ENCODE results near the gene RFNG.
A peak's percentile ranks its signal among the peaks of the same experiment; 100 is the strongest.

RFNG gene

DNA sequence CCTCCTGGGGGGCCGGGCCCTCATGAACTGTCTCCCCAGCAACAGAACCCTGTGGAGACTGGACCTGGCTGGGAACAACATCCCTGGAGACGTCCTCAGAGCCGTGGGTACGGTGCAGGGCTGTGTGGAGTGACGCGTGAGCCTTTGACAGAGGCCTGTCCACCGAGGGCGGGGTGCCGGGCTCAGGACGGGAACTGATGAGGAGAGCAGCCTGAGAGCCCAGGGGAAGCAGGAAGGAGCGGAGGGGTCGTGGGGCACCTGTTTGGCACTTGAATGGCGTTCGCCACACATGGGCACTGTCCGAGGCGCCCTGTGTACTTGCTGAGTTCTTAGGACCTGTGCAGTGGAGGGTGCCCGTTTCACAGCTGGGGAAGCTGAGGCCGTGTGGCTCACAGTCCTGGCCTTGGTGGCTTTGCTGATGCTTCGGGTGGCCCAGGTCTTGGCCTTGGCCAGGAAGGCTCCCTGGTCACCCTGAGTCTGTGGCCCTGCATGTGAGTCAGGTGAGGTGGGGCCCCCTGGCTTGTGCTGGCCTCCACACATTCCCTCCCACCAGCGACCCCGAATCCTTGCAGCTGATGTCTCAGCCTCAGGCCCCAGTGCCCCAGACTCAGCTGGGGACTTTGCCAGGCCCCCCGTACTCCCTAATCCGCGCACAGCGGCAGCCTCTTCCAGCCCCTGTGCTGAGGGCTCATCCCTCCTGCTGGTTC lies 26.1 kb downstream of the RFNG start:
- no peak for DNase-seq (ENCODE audit: low read depth in 3 of 3)

DNA sequence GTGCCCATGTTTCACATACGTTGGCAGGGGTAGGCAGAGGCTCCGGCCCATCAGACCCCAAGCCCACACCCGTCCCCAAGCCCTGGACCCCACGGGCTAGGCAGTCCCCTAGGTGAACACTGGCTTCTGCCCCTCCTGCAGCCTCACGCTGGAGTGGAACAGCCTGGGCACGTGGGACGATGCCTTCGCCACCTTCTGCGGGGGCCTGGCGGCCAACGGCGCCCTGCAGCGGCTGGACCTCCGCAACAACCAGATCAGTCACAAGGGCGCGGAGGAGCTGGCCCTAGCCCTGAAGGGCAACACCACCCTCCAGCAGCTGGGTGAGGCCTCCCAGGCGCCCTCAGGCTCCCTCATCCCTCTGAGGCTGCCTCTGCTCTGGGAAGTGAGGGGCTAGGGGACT lies 26.8 kb downstream of the RFNG start:
- DNase-seq (ENCODE audit: low read depth in 3 of 3) = no peak

DNA sequence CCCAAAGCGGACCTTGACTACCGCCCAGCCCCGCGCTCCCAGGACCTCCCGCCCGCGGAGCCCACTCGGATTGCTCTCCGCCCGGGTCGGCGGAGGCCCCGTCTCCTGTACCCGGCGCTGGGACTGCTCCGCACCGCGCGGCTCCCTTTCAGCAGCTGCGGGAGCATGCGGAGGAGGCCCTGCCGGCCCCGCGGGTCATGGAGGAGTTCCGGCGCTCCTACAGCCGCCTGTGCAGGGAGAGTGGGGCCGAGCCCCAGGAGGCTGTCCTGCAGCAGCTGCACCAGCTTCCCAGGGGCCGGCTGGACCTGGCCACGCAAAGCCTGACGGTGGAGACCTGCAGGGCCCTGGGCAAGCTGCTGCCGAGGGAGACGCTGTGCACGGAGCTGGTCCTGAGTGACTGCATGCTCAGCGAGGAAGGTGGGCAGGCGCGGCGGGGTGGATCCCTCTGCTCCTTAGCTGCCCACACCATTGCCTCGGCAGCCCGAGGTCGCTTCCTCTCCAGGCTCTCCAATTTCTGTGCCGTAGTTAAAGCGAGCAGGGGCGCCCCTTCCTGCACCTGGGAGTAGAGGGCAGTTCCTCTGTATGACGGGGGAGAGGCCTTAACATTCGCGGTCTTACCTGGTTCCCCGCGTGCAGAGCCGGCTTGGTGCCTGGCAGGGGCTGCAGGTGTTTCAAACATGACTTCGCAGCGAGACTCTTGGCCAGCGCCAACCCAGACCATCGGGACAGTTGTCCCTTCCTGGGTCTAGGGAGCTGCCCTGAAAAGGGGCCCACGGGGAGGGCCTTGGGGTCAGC lies 28.0 kb downstream of the RFNG start:
- DNase-seq (ENCODE audit: low read depth in 3 of 3) = no peak

DNA sequence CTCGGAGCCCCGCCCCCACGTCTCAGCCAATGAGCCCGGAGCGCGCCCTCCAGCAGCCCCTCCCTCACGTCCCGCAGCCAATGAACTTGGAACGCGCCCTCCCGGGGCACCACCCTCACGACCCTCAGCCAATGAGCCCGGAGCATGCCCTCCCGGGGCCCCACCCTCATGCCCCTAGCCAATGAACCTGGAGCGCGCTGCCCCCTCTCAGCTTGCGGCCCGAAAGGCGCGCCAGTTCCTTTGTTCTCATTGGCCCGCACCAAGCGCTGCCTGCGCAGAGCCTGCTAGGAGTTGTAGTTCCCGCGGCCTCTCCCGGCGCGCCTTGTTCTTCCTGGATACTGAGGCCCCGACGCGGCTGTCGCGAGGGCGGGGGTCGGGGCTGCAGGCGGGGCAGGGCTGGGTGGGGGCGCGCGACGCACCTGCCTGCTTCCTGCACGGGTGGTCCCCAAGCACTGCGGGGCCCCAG lies 28.6 kb downstream of the RFNG start, which contains the start of gene LRRC45:
Gene LRRC45 (plus strand): TSS at position 325 of the 466 bp plus-strand sequence. CDS start 339 bp downstream, outside the sequence.
- DNase-seq (ENCODE audit: low read depth in 3 of 3) = peak; percentile 100

DNA sequence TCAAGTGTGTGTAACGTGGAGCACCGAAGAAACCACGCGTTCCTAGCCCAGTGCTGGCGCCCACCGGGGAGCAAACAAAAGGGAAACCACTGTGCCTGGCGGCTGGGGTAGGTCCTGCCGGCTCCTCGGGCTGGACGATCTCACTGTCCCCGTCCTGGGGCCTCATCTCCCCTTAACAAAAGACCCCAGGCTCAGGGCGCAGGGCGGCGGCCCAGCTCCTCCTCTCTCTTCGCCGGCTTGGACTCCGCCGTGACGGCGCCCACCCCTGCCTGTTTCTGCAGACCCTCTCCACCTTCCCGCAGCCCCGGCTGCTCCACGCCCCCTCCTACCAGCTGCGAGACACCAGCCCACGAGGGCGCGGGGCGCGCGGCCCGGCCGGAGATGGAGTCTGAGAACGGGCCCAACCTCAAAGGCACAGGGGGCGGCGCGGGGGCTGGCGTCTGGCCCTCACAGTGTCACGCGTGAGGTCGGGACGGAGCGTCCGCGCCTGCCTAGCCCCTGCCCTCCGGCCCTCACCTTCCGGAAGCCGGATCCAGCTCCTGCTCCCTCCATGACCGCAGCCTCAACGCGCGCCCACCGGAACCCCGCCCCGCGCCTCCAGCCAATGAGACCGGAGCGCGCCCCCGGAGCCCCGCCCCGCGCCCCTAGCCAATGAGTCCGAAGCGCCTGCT lies 29.2 kb downstream of the RFNG start, which contains the start of gene CENPX:
Gene CENPX (minus strand): TSS at position 569 of the 671 bp plus-strand sequence. CDS start 17 bp downstream, at position 552.
- no peak for DNase-seq (ENCODE audit: low read depth in 3 of 3)

DNA sequence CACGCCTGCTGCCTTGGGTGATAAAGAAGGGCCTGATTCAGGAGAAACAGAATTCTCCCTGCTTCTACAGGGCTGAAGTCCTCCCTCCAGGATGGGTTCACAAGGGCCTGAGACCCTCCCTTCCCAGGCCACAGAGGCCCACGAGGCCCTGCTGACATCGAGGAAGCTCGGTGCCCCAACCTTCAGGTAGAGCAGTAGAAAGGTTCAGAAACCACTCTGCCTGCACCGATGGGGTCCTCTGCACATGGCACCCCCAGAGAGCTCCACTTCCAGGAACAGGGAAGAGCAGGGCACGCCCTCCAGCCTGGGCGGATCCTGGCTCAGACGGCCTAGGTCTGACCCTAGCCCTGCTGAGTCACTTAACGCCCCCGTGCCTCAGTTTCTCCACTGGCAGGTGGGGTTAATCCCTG lies 29.7 kb downstream of the RFNG start:
- no peak for DNase-seq (ENCODE audit: low read depth in 3 of 3)

DNA sequence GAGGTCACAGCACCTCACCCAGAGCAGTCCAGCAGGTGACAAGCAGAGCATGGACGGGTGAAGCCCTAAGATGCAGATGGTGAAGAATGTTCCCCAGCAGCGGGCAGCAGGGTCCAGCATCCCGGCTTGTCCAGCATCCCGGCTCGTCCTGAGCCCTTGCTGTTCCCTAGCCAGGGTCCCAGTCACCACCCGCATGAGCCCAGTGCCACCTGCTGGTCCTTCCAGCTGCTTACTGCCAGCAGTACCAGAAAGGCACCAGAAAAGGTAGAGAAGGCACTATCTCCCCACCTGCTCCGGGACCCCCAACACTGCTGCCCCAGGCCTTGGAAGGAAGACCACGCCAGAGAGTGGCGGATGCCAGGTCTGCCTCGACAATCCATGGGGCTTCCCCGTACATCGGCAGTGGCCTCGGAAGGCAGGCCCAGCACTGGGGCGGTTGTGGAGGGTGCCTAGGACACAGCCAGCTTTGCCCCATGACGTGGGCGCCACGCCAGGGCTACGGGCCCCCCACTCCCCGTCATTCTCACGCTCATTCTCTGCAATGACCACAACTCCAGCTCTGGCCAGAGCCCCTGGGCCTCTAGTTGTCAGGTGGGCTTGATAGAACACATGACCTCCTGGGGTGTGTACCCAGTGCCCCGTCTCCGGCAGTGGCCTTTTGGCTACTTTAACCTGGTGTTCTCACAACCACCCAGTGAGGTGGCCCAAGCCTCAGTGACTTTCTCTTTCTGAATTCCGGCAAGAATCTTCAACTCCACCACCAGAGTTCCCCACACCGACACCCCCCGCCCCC lies 30.3 kb downstream of the RFNG start:
- no peak for DNase-seq (ENCODE audit: low read depth in 3 of 3)

DNA sequence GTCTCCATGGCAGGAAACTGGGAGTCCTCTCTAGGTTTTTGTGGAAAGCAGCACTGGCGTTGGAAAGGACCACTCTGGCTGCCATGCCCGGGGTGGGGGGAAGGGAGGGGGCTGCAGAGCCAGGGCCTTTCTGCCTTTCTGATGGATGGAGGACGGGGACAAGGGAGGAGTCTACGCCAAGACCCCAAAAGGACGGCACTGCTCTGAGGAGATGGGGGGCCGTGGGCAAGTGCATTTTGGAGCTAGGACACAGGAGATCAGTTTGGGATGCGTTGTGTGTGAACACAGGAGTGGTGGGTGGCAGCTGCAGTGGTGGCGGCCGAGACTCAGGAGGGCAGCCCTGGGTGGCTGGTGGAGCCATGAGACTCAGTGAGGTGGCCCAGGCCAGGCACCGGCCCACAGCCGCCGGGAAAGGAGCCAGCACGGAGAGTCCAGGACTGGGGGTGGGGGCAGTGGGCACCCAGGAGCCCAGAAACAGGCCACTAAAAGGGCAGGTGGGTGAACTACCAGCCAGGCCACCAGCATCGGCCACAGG lies 31.0 kb downstream of the RFNG start:
- DNase-seq (ENCODE audit: low read depth in 3 of 3) = no peak

DNA sequence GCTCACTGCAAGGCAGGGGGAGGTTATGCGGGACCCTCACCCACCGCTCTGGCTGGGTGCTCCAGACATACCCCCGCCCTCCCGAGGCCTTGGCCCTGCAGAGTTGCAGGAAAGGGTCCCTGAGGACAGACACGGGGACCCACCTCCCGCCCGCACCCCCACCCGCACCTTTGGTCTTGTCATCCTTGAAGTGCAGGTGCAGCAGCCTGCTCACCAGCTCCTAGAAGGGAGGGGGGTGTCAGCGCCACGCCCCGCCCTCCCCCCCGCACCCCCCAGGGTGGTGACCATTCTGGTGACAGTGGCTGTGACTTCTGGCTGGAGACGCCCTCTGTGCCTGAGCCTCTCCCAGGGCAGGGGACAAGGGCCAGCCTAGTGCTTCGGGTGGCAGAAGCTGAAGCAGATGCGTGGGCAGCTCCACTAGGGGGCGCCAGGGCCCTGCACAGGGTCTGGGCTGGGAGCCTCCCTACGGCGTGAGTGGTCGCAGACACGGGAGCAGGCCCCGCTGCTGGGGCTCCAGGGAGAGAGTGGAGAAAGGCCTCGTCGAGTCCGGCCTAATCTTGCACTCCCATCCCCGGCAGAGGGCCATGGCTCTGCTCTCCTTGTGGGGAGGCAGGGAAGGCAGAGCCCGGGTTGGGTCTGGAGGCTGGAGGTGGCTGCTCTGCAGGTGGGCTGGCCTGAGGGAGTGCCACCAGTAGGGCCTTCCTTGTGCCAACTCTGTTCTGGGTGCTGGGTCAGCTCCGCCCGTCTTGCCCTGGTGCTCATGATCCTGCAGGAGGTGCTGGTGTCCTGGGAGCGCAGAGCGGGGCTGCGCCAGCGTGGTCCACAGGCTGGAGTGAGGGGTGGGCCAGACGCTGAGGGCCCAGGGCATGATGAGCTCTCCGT lies 31.7 kb downstream of the RFNG start:
- peak; percentile 52 to 65 (median 54) for DNase-seq (ENCODE audit: low read depth in 3 of 3)

DNA sequence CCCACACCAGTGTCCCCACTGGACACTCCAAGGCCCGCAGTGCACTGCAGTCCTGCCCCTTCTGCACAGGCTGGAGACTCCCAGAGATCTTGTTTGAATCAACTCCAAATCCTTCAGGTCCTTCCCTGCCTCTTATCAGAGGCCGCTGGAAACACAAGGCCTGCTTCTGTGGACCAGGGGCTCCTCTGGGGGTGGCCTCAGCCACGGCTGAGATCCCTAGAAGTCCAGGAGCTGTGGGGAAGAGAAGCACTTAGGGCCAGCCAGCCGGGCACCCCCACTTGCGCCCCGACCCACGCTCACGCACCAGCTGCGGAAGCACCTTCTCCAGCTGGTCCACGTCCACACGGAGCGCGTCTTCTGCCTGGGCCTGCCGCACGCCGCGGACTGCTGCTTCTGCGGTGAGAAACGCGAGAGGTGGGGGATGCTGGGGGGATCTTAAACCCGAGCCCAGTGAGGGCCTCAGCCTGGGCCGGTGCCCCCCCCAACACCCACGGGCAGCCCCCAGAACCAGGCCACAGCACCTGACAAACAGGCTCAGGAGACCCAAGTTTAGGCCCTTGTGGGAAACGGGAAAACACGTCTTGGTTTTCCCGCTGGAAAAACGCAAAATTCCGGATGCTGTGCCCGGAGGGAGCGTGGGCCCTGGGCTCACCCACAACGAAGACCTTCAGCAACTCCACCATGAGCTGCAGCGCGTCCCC lies 32.5 kb downstream of the RFNG start:
- no peak for DNase-seq (ENCODE audit: low read depth in 3 of 3)

DNA sequence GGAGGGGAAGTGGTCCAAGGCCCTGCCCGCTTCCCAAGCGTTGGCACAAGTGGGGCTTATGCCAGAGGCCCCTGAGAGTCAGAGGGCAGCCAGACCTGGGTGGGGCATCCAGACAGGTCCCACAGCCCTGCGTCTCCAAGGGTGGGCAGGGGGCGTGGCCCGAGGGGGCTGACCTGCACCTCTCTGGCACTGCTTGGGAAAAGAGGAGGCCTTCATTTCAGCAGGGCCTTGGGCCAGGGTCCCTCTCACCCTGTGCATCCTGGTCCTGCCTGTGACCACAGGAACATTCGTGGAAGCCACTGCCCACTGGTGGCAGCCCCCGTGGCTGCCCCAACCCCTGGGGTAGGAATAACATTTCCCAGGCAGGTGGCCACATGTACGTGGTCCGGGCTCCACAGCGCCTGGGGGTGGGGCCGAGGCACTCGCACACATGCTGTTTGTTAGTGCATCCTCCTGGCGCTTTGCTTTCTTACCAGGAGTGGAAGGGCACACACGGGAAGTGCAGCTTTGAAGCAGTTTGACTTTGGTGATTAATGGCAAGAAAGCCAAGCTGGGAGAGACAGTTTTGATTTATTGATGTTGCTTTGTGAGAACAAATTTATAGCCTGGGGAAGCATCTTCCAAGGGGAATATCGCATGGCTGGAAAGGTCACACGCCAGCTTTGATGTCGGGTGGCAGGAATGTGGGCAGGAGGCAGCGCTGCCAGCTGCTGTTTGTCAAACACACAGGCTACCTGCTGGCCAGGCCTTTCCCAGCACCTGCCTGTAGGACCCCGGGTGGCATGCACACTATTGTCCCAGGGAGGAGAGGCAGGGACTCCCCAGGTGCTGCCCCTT lies 33.2 kb downstream of the RFNG start:
- no peak for DNase-seq (ENCODE audit: low read depth in 3 of 3)

DNA sequence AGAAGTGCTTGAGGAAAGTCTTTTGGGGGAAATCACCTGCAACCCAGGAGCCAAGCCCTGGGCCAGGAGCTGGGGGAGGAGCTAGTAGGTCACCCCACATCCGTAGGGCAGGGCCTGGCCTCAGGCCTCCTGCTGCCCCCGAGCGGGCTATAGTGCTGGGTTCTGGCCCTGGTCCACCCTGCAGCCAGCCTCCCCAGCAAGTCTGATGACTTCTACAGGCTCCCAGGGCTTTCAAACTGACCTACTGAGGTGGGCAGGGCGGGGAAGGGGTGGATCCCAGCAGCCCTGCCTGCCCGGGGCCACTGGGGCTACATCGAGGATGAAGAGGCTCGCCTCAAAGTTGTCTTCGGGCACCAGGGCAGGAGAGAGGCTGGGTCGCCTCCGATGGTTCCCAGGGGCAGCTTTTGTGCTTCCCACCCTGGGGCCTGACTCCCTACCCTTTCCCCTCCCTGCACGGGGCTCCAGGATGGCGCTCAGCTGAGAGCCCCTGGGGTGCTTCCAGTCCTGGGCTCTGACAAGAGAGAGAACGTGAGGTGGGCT lies 33.9 kb downstream of the RFNG start:
- no peak for DNase-seq (ENCODE audit: low read depth in 3 of 3)

DNA sequence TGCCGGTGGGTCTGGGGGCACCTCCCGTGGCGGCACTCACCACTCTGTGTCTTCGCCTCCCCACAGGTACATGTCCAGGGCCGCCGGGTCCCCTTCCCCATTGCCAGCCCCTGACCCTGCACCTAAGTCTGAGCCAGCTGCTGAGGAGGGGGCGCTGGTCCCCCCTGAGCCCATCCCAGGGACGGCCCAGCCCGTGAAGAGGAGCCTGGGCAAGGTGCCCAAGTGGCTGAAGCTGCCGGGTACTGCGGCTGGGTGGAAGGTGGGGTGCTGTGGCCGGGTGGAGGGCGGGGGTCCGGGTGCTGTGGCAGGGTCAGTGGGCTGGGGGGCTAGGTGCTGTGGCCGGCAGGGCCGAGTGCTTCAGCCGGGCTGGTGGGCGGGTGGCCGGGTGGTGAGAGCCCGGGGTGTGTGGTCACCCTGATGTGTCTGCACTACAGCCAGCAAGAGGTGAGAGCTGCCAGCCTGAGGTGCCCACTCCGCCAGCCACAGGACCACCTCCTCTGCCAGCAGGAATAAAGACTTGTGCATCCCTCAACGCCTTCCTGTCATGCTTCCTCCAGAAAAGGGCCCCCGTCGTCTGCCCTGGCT lies 34.6 kb downstream of the RFNG start:
- DNase-seq (ENCODE audit: low read depth in 3 of 3) = no peak

DNA sequence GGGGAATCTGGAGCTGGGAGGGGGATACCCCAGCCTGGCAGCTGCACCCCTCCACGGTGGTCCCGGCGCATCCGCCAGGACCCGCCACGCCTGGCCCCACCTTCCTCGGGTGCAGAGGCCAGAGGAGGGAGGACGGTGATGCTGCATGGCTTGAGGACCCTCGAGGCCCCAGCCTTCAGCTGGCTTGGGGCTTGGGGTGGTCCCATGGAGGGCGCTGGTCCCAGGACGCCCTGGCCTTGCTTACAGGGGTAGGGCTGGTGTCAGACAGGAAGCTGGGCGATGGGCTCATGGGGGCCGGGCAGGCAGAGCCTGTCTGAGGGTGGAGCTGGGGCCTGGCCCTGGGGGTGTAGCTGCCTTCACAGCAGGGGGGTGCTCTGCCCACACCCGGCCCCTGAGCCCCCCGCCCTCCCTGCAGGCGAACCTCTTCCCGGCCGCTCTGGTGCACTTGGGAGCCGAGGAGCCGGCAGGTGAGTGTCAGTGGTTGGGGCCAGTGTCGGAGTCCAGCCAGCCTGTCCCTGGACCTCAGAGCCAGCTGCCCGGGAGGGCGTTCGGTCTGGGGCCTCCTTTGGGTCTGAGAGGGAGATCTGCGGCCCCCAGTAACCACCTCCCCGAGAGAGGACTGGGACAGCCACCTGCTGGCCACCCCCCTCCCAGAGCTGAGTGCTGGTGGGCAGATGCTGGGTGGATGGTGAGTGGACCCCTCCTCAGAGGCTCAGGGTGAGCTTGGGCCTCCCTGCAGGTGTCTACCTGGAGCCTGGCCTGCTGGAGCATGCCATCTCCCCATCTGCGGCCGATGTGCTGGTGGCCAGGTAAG lies 35.3 kb downstream of the RFNG start:
- no peak for DNase-seq (ENCODE audit: low read depth in 3 of 3)

DNA sequence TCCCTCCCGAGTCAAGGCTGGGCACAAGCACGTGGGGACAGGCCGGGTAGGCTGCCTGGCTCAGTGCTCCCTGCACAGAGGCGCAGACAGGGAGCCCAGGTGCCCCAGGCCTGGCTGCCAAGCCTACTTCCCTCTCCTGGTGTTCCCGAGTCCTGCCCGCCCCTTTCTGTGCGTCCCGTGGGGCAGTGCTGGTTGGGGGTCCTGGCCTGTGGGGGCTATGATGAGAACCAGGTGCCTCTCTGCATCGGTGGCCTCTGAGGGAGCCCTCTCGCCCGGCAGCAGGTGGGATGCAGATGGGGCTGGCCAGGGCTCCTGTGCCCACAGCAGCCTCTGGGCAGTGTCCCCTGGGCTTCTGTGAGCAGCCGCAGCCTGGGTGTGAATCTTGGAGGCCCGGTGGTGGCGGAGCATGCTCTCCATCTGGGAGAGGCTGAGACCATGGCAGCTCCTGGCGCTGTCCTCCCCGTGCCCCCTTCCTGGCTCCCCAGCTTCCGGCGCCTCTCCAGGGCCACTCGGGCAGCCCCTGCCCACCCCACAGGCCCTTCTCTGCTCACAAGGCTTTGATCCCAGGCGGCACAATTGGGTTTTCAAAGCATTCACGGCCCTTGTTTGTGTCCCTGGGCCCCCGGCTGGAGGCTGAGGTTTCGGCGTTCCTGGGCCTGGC lies 36.2 kb downstream of the RFNG start:
- no peak for DNase-seq (ENCODE audit: low read depth in 3 of 3)

DNA sequence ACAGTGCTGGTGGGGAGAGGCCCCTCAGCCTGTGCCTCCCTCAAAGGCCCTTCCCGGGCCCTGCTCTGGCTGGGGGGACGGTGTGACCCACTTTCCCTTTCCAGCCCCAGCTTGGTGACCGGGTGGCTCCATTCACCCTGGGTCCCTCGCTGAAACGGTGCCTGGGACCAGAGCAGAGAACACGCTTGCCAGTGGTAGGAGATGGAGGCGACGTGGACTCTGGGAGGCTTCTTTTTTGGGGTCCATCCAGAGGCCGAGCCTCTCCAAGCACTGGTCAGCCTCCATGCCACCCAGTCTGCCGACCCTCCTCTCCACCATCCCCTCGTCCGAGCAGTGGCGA lies 36.7 kb downstream of the RFNG start:
- no peak for DNase-seq (ENCODE audit: low read depth in 3 of 3)

DNA sequence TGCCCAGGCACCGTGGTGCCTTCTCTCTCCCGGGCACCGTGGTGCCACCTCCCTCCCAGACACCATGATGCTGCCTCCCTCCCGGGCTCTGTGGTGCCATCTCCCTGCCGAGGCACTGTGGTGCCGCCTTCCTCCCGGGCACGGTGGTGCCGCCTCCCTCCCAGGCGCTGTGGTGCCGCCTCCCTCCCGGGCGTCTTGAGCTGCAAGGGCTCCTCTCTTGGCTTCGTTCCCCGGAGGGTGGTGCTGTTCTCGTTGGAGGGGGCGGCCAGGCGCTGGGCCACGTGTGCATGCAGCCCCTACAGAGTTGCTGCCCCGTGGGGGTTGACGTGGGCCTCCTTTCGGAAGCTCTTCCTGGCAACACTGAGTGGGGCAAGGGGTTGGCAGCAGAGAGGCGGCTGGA lies 37.2 kb downstream of the RFNG start:
- DNase-seq (ENCODE audit: low read depth in 3 of 3) = no peak

Data from stimulated activated CD4-positive, alpha-beta T cell treated with anti-CD3 and anti-CD28 coated beads, TNF-alpha, amount 100 ng/mL, for 48 hours (primary cell).